GM18498 (cell line): ENCODE data around the gene CREBBP.

Experiments
- ATAC-seq: cut with Tn5 transposase; IDR thresholded peaks from one replicate; pipeline ENCODE4 v1.9.1; 2021; ENCODE audit warnings: mild to moderate bottlenecking, moderate library complexity; ENCODE audit not compliant: unreplicated experiment

CREBBP gene

DNA sequence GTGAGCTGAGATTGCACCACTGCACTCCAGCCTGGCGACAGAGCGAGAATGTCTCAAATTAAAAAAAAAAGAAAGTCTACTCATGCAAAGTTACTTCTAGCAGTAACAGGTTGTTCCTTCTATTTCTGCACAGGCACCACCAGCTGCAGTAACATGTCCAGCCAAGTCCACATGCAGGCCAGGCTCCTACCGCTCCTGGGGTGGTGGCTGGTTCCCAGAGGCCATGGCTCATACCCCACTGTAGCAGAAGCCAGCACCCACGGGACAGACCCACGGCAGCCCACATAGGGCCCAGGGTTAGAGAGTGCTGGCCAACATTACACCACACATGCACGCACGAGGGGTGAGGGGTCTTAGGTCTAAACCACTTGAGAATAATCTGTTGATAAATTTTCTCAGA lies 136.5 kb downstream of the CREBBP start:
- no peak for ATAC-seq

DNA sequence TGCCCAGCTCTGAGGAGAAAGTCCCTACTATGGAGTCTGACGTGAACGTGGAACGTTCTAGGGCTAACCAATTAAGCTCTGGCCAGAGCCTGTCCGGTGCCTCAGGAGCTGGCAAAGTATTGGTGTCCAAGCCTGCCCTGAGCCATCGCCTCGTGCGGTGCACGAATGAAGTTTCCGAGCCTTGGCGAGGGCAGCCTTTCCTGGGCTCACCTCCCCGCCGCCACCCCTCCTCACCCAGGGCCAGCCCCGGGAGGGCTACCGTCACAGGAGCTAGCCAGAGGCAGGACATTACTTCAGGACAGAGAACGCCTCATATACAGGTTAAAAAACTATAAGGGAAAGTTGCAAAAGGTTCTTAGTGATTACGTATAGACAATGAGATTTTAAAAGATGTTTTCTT lies 139.6 kb downstream of the CREBBP start:
- no peak for ATAC-seq

DNA sequence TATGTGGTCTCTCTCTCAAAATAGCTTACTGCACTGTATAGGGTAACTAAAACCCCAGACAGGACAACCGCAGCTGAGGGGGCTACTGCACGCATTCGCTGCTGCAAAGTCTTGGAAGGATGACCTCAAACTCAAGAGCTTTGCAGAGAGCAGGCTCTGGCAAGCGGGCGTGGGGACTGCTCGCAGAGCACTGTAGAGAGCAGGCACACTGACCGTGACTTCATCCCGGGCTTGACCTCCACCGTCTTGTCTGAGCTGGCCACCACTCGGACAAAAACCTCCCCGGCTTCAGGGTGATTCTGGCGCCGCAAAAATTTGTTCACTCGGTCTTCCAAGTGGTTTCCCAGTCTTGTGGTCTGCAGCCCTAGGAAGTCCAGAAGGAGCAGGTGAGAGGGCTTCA lies 140.3 kb downstream of the CREBBP start:
- ATAC-seq = no peak

DNA sequence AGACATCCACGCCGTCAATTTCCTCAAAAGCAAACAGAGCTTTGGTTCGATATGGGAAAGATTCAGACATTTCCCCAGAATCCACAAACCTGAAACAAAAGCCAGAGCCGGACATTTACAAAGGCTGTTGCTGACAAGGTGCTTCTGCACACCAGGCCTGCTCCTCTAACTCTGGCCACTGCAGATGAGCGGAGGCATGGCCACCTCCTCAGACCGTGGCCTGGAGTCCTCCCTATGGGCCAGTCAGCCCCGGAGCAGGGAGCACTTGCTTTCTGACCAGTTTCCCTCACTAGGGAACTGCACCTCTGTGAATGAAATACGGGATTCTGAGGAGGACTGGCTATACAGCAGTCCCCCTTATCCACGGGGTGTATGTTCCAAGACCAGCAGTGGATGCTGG lies 140.9 kb downstream of the CREBBP start:
- no peak for ATAC-seq

DNA sequence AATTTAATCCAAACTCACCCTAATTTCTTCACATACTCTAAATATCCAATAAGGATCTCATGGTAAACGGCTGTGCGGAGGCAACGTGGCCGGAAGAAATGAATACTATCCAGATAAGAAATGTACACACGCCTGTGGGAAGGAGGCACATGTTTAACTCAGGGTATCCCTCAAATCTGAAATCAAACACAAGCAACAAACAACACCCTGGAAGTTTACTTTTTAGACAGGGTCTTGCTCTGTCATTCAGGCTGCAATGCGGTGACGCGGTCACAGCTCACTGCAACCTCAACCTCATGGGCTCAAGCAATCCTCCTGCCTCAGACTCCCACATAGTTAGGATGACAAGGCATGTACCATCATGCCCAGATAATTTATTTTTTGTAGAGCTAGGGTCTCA lies 142.0 kb downstream of the CREBBP start:
- ATAC-seq = no peak

DNA sequence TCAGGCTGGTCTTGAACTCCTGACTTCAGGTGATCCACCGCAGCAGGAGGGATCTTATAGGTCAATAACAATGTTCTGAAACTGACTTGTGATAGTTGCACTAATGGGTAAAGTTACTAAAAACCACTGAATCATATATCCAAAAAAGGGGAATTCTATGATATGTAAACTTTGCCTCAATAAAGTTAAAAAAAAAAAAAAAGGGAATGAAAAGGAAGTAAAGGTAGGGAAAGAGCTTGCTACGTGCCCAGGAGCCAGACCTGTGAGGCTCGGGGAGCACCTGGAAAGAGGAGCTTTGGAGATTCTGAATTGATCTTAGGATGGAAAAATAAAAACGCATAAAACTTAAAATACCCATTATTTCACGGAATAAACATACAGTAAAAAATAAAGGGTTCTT lies 142.4 kb downstream of the CREBBP start:
- no peak for ATAC-seq

DNA sequence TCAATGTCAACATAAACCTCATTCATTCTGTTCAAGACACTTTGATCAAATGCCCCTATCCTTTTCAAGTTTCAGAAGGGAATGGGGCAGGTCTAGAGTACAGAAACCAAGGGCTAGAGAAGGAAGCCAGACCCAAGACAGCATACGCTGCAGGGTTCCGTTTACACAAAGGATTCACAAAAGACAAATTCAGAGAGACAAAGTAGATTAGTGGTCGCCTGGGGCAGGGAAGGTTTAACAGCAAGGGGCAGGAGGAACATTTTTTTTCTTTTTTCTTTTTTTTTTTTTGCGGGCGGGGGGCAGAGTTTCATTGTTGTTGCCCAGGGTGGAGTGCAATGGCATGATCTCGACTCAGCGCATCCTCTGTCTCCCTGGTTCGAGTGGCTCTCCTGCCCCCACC lies 143.3 kb downstream of the CREBBP start:
- no peak for ATAC-seq

DNA sequence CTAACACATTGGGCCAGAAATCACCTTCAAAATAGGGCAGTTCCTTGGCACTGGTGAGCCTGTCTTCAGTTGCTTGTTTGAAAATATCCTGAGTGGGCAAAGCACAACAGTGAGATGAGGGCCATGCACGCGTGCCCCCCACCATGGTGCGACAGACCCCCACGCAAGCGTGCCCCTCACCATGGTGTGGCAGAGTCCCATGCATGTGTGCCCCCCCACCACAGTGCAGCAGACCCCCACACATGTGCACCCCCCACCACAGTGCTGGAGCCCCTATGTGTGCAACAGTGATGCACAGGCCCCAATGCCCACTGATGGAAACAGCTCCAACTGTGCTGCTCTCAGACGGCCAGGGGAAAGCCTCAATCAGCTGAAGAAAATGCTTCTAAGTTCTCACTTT lies 144.4 kb downstream of the CREBBP start:
- no peak for ATAC-seq

DNA sequence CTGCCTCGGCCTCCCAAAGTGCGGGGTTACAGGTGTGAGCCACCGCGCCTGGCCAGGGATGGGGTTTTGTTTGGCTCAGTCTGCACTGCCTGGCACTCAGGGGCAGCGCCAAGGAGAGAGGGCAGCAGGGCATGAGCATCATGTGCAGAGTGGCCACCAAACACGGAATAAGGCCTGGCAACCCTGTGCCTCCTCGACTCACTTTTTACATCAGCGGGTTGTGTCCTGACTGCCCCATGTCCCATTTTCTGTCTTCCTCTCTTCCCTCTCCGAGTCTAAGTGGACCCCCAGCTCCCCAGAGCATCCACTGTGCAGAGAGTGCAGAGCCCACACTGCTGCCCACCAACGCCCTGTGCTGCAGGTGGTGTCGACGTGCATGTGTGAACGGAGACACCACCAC lies 145.0 kb downstream of the CREBBP start:
- no peak for ATAC-seq

DNA sequence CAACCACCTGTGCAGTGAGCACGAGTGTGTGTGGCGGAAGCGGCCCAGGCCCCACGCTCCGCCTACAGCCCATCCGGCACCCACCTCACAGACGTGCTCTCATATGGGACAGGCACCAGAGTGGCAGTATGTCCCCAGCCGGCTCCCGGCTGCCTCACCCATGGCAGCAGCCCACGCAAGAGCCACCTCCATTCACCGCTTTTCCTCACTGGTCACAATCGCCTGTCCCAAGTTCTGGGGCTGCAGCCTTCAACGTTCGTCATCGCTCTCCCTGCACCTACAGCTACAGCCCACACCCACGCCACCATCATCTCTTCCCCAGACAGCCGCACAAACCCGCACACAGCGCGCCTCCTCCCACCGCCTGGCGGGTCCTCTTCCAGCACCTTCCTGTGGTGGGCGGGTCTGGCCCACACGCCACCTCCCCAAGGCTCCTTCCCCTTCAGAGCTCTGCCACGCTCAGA lies 145.7 kb downstream of the CREBBP start:
- no peak for ATAC-seq

DNA sequence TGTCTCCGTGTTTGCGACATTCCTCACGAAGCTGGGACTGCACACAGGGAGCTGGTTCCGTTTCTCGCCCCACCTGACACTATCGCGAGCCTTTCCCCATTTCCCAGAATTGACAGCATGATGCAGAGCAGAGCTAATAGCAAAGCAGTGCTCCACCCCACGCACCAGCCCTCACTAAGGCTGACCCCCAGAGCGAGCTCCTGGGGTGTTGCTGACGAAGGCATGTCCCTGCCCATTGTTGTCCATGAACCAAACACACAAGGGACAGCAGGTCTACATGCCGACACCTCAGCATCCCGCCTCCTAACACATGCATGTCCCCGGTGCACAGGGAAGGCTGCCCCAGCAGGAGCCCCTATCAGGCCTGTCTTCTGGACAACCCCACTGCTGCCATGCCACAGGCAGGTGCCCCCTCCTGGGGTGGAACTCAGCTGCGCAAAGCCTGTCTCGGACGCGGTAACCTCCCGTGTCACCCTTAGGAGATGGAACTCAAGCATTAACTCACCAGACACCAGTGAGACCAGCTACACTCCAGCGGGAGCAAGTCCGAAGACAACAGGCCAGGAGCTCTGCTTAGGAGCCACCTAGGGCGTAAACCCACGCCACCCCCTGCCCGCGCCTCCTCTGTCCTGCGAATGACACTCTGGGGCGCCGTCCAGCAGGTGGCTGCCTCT lies 146.3 kb downstream of the CREBBP start:
- ATAC-seq = no peak

DNA sequence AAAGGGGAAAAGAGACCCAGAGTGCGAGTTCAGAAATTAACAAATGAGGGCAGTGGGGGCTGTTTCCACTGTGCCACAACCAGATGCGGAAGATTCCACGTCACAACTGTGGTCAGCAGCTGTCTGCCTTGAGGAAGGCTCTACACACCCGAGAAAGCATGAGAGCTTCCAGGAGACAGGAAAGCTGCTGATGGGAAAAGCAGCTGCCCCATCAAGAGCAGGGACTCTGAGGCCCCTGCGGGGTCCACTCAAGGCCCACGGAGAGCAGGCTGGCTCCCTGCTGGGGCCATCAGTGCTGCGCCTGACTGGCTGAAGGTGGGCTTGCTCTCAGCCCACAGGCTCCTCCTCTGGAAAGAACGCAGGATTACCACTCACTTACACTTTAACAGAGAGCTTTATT lies 148.3 kb downstream of the CREBBP start:
- no peak for ATAC-seq

DNA sequence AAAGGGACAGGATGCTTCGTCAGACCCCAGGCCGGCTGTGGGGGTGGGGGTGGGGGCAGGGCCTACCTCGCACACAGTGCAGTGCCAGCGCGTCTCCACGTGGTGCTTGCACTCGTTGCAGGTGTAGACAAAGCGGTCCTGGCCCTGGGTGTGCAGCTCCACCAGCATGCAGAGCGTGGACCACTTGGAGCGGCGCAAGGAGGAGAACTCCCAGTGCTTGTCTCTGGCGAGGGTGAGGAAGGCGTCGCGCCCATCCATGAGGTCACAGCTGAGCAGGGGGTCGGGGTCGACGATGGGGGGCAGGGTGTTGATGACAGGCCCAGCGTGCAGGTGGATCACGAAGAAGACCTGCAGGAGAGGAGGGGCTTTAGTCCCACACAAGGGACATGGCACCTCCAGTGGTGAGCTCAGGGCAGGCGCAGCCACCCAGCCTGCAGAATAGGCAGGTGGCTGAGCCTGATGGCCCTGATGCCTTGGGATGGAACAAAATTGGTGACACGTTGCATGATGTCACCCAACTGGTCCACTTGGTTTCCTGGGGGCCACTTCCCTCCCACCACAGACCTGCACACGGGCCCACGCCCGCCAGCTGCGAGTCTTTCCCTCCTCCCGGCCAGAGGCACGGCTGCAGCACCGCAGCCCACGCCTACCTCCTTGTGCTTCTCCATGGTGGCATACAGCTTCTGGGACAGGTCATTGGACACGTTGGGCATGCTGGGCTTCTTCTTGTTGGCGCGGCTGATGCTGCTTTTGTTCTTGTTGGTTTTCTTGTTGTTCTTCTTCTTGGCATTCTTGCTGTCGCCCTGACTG lies 149.2 kb downstream of the CREBBP start:
- no peak for ATAC-seq

DNA sequence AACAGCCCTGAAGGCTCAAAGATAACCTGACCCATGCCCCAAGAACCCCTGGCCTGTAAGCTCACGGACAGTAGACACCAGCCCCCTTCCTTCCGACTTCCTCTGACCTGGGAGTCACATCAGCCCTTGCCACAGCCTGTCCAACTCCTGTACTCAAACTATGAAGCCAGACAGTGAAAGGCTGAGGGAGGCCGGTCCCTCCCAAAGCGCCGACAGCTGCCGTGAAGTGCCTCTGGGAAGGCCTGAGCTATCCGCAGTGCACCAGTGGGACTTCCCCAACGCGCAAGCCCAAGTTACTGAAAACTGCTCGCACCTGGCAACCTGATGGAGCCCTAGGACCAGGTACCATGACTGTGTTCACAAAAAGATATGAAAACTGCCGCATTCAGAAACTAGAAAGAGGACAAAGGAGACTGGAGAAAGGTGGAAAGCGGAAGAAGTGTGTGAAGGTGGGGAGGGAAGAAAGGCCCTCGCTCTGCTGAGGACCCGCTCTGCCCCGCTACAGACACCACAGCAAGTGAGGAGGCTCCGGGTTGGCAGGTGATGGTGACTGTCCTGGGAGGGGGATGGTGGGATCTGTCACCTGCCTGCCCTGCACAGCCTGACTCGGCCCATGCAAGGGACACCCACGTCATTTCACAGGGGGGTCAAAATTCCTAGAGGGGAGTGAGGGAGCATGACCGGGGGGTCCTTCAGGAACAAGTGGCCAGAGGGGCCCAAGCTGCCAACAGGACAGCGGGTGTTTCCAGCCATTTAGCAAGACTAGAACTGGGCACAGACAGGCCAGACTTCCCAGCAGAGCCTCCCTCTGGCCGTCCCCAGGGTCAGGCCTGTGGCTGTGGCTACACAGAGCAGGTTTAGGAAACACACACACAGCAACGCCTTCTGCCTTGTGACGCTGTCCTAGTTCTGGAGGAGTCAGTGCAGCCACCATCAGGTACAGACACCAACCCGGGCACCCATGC lies 150.1 kb downstream of the CREBBP start:
- no peak for ATAC-seq

DNA sequence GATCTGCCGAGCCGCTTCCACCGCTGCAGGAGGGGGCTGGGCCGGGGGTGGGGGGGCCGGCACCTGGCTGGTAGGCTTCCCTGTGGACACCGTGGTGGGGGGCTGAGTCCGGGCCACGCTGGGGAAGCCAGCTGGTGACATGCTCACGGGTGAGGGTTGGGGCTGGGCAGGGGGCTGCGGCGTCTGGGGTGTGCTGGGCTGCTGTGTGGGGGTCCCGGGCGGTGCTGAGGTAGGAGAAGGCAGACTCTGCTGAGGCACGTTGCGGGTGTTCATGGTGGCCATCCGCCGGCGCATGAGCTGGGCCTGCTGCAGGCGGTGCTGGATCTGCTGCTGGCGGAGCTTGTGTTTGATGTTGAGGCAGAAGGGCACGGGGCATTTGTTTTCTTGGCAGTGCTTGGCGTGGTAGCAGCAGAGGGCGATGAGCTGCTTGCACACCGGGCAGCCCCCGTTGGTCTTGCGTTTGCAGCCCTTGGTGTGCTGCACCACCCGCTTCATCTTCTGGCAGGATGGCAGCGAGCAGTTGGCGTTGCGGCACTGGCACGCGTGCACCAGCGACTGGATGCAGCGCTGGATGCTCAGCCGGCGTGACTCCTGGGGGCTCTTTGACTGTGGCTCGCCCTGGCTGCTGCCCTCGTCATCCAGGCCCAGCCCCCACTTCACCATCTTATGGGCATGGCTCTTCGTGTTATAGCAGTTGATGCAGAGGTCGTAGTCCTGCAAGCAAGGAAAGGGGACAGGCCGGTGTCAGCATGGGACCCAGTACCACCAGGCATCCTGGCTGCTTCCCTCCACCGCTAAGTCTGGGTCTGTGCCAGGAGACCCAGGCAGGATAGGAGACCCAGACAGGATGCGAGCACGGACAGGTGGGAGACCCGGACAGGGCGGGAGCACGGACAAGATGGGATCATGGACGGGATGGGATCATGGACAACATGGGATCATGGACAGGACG lies 151.1 kb downstream of the CREBBP start:
- no peak for ATAC-seq

DNA sequence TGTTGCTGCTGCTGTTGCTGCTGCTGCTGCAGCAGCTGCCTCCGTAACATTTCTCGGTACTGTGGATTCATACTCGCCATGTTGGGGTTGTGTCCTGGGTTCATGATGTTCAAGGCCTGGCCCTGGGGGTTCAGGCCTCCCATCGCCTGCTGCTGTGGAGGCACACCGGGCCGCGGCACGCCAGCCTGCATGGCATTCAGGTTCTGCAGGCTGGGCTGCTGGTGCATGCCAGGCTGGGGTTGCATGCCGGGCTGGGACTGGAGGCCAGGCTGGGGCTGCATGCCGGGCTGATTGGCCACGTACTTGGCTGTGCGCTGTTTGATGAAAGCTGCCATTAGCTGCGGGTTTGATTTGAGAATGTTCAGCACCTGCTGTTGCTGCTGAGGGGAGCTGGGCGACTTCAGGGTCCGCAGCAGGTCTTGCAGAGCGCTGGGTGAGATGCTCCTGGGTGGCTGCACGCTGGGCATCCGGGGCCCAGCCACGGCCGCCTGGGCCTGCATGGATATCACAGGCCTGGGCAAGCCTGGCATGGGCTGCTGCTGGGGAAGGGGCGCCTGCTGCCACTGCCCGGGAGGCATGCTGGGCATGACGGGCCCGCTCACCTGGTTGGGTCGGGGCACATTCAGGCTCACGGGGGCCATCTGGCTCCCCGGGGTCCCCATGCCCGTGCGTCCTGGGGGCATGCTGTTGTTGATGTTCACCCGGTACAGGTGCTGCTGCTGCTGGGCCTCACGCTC lies 151.9 kb downstream of the CREBBP start:
- ATAC-seq = no peak

DNA sequence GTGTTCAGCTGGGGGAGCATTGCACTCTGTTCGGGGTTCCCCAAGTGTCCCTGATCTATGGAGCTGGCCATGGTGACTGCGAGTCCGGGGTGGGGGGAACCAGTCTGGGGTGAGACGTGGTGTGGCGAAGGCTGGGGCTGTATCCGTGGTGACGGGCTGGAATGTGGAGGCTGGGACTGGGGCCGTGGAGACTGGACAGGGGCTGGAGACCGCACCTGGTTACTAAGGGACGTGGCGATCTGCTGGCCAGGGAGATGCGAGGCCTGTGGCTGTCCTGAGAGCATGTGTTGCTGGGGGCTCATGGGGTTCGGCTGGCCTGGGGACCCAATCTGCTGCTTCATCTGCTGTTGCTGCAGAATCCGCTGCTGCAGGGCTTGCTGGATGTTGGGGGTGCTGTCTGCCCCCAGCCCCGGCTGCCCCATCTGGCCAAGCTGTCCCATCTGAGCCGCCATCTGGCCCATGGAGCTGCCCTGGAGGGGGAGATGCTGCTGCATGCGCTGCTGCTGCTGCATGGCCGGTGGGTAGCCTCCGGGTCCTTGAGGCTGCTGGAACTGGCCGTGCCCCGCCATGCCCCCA lies 152.6 kb downstream of the CREBBP start:
- no peak for ATAC-seq

DNA sequence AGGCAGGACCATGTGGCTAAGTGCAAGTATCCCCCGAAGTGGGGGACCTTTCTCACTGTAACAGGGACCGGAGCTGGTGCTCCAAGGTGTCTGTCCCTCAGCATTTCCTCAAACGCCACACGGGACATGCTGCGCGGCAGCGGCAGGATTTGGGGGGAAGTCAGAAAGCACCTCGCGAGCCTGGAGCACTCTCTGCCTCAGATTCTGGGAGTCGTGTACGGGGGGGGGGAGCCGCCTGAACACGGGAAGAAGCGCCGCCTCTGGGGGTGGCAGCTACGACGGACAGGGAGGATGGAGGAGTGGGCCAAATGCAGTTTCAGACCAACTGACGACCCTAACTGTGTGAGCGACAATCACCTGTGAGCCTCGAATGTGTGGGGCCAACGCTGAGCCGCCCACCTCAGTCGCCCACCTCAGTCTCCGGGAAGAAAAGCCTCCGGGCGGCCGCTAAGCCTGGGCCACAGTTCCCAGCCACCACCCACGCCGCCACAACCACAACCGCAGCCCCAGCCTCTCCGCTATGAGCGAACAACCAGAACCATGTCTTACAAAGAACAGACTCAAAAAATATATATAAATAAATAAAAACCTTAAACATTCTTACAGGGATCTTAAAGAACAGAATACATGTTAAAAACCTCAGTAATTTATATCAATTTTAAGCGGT lies 154.4 kb downstream of the CREBBP start:
- no peak for ATAC-seq

DNA sequence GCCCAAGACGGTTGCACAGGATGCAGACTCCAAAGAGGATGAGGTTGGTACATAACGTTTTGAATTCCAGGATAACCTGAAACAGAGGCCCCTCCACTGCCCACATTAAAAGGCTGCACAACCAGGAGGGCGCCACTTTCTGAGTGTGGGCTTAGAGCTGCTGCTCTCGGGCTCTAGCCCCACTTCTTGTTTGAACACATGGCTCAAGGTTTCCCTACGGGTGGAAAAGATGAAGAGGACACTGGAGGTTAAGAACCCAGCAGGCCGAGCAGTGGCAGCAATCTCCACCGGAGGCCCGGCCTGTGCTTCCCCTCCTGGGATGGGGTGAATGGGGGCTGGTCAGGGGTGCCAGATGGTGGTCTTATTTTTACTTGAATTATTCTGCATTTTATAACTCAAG lies 155.2 kb downstream of the CREBBP start:
- ATAC-seq = no peak
